SIG-M5 treated with dmso at 0.1 percent for 504 hours (cell line): ENCODE data around the gene LRRC14B.

Experiments used
- DNase-seq: peaks from one replicate; lab custom pipeline; 2025; ENCODE audit not compliant: unreplicated experiment; lab: John Stamatoyannopoulos, UW

The LRRC14B gene

DNA sequence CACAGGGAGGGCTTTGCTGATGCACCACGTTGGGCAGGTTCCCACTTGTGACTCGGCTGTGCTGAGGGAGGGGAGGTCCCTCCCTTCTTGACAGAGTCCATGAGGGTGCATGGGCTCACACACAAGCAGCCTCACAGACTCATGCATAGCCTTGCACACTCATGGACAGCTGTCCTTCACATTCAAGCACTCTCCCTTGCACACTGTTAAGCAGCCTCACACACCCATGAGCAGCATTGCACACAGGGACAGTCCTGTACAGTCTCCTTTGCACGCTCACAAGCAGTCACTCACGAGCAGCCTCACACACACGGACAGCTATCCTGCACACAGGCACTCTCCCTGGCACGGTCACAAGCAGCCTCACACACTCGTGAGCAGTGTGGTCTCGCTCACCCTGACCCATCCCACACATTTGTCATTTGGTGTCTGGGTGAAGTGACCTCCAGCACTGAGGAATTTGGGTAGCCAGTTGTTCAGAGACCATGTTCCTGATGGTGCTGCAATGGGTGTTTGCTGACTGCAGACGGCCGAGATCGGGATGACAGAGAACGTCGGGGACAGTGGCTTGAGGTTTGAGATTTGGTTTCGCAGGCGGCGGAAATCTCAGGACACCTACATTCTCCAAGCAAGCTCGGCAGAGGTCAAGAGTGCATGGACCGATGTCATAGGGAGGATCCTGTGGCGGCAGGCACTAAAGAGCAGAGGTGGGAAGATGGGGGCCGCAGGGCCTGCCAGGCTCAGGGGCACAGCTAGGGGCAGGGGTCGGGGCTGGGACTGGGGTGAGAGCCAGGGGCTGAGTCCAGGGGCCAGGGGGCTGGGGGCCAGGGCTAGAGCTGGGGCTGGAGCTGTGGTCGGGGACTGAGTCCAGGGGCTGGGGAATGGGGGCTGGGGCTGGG is 17.7 kb upstream of the LRRC14B start:
- no peak for DNase-seq

- DNase-seq, result no peak
These were observed 17.0 kb upstream of the LRRC14B start for GRCh38 chr5:174291-174600.

DNA sequence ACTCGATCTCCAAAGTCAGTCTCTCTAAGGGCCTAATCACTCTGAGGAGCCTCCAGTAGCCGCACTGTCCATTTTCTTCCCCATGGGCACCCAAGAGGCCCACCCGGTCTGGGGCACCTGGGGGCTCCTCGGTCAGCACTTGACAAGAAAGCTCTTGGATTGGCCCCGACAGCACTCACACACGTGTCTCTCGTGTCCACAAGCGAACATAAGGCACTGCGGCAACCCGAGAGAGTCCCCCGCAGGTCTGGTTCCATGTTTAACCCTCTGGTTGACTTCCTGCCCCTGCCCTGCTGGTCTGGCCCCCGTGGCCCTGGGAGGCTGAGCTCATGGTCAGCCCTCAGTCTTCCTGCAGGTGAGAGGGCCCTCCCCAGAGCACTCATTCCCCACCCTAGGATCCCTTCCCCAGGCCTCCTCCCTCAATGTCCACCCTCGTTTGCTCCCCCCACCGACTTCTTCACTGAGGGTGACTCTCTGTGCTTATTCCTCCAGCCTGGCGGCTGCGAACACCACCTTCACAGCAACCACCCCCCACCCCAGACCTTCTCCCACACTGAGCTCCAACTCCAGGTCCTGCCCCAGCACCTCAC is 16.3 kb upstream of the LRRC14B start:
- no peak for DNase-seq

DNA sequence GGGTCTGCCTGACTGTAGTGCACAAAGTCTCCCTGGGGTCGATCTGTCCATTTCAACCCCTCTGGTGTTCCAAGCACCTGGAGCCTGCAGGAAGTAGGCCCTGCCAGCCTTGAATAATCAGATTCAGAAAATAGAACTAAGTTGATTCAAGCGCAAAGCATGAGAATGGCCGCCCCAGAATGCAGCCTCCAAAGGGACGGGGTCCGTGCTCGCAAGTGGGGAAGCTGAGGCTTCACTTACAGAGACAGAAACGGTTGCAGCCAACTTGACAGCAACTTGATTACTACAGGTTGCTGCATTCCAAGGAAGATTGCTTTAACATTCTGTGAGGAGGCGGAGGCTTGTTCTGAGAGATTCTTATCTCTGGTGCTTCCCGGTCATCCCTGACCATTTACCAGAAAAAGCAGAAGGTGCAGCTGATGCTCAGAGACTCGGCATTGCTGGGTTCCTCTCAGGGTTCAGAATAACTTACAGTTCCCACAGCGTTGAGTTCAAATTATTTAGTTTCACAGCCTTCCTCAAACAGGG is 14.9 kb upstream of the LRRC14B start:
- no peak for DNase-seq

DNA sequence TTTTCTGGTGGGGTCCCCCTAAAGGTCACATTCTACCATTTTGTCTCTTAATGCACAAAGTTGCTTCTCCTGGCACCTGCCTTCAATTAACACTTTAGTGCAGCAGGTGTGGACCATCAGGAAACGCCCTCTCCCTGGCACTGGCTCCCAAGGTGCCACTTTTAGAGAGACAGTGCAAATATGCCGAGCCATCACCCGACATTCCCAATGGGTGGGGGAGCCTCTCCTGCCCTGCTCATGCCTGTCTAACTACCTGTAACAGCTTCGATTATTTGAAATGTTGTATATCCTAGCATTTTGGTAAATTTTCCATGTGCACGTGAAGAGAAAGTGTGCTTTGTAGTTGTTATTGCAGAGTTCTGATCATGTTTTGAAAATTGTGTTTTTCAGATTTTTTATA is 13.2 kb upstream of the LRRC14B start:
- no peak for DNase-seq

GRCh38 chr5:179401-179800 is 11.9 kb upstream of the LRRC14B start:
- DNase-seq, result no peak

DNA sequence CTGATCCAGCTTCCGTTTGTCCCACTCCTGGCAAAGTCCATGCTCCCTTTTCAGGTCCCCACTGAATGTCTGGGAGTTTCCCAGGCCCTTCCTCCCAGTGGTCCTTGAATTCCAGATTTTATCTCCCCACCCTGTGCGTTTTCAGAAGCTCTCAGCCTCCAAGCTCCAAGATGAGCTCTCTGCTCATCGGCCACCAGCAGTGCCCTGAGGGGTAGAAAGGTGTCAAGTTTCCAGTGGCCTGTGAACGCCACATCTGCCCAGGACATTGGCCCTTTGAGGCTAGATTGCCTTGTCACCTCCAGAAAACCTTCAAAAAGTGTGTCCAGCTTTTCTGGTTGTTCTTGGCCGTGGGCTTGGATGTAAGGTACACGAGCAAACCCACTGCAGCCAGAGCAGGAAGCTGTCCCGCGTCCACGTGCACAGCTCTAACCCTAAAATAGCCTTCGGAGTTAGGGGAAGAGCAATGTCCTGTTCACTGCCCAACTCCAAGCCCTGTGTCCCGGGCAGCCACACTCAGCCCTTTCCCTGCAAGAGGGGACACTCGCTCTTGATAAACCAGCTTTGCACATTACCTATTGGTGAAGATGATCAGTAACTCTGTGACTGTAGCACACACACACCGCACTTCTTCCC is 10.9 kb upstream of the LRRC14B start:
- DNase-seq, result no peak

- DNase-seq, result no peak
These were observed 10.1 kb upstream of the LRRC14B start for GRCh38 chr5:181160-181559.

- DNase-seq, result no peak
These were observed 9.7 kb upstream of the LRRC14B start for GRCh38 chr5:181566-181965.

- no peak for DNase-seq
These were observed 9.2 kb upstream of the LRRC14B start for GRCh38 chr5:182126-182525.

DNA sequence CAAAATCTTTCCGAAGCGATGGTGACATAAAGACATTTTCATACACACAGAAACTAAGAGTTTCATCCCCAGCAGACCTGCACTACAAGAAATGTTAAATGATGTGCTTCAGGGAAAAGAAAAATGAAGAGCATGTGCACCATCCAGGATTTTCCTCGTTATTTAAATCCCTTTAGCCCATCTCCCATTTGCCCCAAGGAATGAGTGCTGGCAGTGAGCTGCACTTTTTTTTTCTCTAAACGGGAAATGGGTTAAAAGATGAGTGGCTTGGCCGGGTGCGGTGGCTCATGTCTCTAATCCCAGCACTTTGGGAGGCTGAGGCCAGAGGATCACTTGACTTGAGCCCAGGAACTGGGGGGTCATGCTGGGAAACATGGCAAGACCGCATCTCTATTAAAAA is 6.8 kb upstream of the LRRC14B start:
- no peak for DNase-seq

- no peak for DNase-seq
These were observed 5.9 kb upstream of the LRRC14B start for GRCh38 chr5:185095-186070.

DNA sequence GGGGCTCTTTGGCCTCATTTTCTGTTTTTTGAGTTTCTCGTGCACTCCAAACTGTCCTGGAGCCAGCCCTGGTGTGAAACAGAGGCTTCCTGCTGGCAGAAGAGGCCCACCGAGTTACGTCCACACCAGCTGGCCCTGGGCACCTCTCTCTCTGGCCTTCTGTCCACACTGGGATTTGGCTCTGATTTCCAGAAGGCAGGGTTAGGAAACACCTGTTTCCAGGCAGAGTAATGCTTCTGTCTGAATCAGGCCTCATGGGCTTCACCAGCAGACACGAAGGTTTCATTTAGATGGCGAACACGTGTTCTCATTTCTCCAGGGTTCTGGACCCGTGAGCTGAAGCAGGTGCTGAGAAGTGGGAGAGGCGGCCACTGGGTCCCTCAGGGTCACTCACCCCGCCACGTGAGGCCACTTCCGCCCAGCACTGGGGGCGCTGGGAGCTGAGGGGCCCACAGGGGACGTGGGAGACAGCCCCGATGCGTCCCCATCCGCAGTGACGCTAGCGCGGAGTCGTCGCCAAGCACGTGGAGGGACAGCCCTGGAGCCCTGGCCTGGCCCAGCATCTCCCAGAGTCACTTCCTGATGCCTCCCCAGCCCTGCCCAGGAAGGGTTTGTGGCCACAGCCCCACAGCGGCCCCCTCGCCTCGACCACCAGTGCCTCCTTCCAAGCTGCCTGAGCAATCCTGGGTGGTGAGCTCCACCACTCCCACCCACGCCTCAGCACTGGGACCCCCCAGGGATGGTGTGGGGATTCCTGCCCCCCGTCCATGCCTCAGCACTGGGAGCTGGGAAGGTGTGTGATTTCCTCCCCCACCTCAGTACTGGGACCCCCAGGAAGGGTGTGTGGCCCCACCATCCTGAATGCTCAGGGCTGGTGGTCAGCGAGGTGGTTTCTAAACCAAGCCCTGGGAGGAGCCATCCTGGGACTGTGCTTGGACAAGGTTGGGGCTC is 4.9 kb upstream of the LRRC14B start:
- DNase-seq, result no peak

GRCh38 chr5:187042-187431 is 4.3 kb upstream of the LRRC14B start:
- DNase-seq, result no peak

GRCh38 chr5:187617-188451 is 3.5 kb upstream of the LRRC14B start:
- DNase-seq, result no peak

GRCh38 chr5:188488-189481 is 2.5 kb upstream of the LRRC14B start:
- DNase-seq, result peak; percentile 71

GRCh38 chr5:189486-189885 is 1.8 kb upstream of the LRRC14B start:
- no peak for DNase-seq

DNA sequence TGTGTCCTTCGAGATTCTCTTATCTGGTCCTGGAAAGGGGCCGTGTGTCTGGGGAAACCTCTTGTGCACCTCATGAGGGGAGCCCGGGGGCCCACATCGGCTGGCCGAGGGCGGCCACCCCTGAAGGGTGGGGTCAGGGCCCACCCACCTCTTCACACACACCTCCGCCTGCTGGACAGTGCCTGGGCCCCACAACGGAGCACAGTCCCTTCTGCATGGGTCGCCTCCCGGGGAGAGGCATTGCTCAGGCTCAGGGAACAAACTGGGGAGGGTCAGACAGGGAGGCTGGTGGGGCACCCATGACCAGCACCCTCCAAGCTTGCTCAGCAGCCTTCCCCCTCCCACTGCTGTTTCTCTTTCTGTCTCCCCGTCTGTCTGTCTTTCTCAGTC is 1.3 kb upstream of the LRRC14B start:
- DNase-seq, result no peak
